ENCODE results near the gene ZNHIT6.

Gene ZNHIT6

GRCh38 chr1:85628791-85629531 is 79.3 kb downstream of the ZNHIT6 start:
- Histone ChIP-seq H3K27ac (ENCODE audit: low read depth, low read length, poor library complexity, severe bottlenecking) (no peak overlapping the region), H3K36me3 (ENCODE audit: insufficient read depth, low read length) (no peaks in the 10 kb centered on the region; the same call in 1 of the 2 replicates), H3K79me2 (ENCODE audit: insufficient read depth, low read length) (no peaks in the 10 kb centered on the region), H3K9me3 (ENCODE audit: low read length) (no peaks in the 10 kb centered on the region), H3K9ac (ENCODE audit: low read length) (no peak overlapping the region), H3K4me2 (ENCODE audit: low read length) (no peak overlapping the region), H3F3A (ENCODE audit: insufficient read depth, low read length) (no peaks in the 10 kb centered on the region), H3K27me3 (ENCODE audit: insufficient read depth, low read length) (no peaks in the 10 kb centered on the region), H4K20me1 (ENCODE audit: insufficient read depth, low read length) (no peaks in the 10 kb centered on the region), H3K4me1 (ENCODE audit: insufficient read depth, low read length, severe bottlenecking) (no peaks in the 10 kb centered on the region), H3K9me2 (ENCODE audit: low read depth, low read length) (no peaks in the 10 kb centered on the region), H3K4me3 (ENCODE audit: low read depth, low read length, poor library complexity, severe bottlenecking) (no peak overlapping the region), H2AFZ (ENCODE audit: low read length) (no peak overlapping the region)
- TF ChIP-seq CTCF (IDR thresholded peaks at IDR 0.05; ENCODE audit: low read length), result no peak
- TF ChIP-seq EZH2 (IDR thresholded peaks at IDR 0.05; ENCODE audit: borderline replicate concordance, low read length), result no peak

- no peak overlapping the region for H3K4me2 ChIP-seq (ENCODE audit: low read length)
- no peak overlapping the region for H3K27ac ChIP-seq (ENCODE audit: low read depth, low read length, poor library complexity, severe bottlenecking)
- no peaks in the 10 kb centered on the region for H3K9me2 ChIP-seq (ENCODE audit: low read depth, low read length)
- no peaks in the 10 kb centered on the region for H3K79me2 ChIP-seq (ENCODE audit: insufficient read depth, low read length)
- H4K20me1 ChIP-seq (ENCODE audit: insufficient read depth, low read length), result no peaks in the 10 kb centered on the region
- no peaks in the 10 kb centered on the region; the same call in 1 of the 2 replicates for H3K36me3 ChIP-seq (ENCODE audit: insufficient read depth, low read length)
- no peaks in the 10 kb centered on the region for H3K27me3 ChIP-seq (ENCODE audit: insufficient read depth, low read length)
- no peaks in the 10 kb centered on the region for H3K9me3 ChIP-seq (ENCODE audit: low read length)
- no peaks in the 10 kb centered on the region for H3F3A ChIP-seq (ENCODE audit: insufficient read depth, low read length)
- H3K4me3 ChIP-seq (ENCODE audit: low read depth, low read length, poor library complexity, severe bottlenecking), result no peak overlapping the region
- TF ChIP-seq CTCF (IDR thresholded peaks at IDR 0.05; ENCODE audit: low read length), result no peak
- TF ChIP-seq EZH2 (IDR thresholded peaks at IDR 0.05; ENCODE audit: borderline replicate concordance, low read length), result no peak
- no peaks in the 10 kb centered on the region for H3K4me1 ChIP-seq (ENCODE audit: insufficient read depth, low read length, severe bottlenecking)
- H2AFZ ChIP-seq (ENCODE audit: low read length), result no peak overlapping the region
- H3K9ac ChIP-seq (ENCODE audit: low read length), result no peak overlapping the region
These were observed 81.4 kb downstream of the ZNHIT6 start for GRCh38 chr1:85626818-85627217.

- Histone ChIP-seq H3K79me2 (ENCODE audit: insufficient read depth, low read length) (no peaks in the 10 kb centered on the region), H3K9me2 (ENCODE audit: low read depth, low read length) (no peaks in the 10 kb centered on the region), H2AFZ (ENCODE audit: low read length) (no peak overlapping the region), H3K27ac (ENCODE audit: low read depth, low read length, poor library complexity, severe bottlenecking) (no peak overlapping the region), H3K36me3 (ENCODE audit: insufficient read depth, low read length) (no peaks in the 10 kb centered on the region; the same call in 1 of the 2 replicates), H3K4me2 (ENCODE audit: low read length) (no peak overlapping the region), H3K4me3 (ENCODE audit: low read depth, low read length, poor library complexity, severe bottlenecking) (no peak overlapping the region), H4K20me1 (ENCODE audit: insufficient read depth, low read length) (no peaks in the 10 kb centered on the region), H3K9ac (ENCODE audit: low read length) (no peak overlapping the region), H3F3A (ENCODE audit: insufficient read depth, low read length) (no peaks in the 10 kb centered on the region), H3K4me1 (ENCODE audit: insufficient read depth, low read length, severe bottlenecking) (no peaks in the 10 kb centered on the region), H3K9me3 (ENCODE audit: low read length) (peaks cover 3% of the 10 kb centered on the region; the same call in 1 of the 2 replicates), H3K27me3 (ENCODE audit: insufficient read depth, low read length) (no peaks in the 10 kb centered on the region)
- TF ChIP-seq CTCF (IDR thresholded peaks at IDR 0.05; ENCODE audit: low read length), result no peak
- TF ChIP-seq EZH2 (IDR thresholded peaks at IDR 0.05; ENCODE audit: borderline replicate concordance, low read length), result no peak
These were observed 83.9 kb downstream of the ZNHIT6 start for GRCh38 chr1:85624361-85624760.

Measured in OCI-LY1 (cell line).